Activated T-cell treated with anti-CD3 and anti-CD28 coated beads for 48 hours (primary cell): Measurements from ENCODE around the gene AURKB.

Experiments used
- DNase-seq: peaks from one replicate; pipeline ENCODE4 v3.0.0-alpha.2; 2020; ENCODE audit warnings: low read depth

Gene AURKB

DNA sequence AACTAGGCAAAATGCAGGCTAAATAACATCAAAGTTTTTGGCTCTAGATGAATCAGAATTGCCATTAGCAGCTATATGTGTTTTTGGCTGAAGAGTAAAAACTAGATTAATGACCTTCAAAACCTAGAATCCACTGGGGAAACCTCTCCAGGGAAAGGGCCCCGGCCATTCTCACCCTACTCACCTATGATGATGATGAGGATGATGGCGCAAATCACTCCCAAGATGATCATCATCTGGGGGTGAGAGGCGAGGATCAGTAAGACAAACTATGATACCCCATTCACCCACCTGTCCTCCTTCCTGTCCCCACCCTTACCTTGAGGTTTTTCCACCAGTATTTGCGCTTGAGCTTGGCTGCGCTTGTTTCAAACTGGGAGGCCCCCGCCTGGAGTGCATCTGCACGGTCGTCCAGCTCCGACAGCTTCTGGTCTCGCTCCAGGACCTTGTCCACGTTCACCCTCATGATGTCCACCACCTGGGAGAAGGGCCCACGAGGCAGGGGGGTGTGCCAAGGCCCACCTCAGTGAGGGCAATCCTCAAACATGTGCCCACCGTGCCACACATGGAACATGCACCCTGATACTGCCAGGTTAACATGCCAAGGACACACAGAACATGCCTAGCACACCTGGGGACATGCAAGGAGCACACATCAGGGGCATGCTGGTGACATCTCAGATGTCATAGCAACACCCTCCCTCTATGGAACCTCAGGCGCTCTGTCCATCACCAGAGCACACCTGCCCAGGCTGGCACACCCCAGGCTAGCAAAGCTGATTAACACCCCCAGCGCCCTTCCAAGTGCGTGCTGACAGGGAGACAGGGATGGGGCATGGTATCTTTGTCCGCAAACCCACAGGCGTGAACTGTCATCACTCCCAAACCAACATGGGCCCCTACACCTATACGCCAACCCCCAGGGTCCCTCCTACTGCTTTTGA is 48.8 kb downstream of the AURKB start:
- no peak for DNase-seq

DNA sequence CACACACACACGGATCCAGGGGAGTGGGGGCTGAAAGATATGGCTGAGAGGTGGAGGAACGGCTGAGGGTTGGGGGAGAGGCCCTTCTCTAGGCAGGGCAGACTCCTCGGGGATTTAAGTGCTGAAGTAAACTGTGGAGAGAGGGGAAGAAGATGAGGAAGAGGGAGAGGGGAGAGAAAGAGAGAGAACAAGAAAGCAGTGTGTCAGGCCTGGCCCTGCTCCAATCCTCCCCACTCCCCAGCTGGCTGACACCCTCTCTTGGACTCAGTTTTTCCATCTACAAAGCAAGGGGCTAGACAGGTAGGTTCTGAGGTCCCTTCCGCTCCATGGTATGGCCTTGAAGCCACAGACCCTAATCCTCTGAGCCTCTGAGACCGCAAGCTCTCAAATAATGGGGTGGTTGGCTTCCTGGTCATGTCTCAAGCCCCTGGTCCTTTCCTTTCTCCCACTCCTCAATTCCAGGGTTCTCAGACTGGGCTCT is 49.6 kb downstream of the AURKB start:
- DNase-seq, result no peak

DNA sequence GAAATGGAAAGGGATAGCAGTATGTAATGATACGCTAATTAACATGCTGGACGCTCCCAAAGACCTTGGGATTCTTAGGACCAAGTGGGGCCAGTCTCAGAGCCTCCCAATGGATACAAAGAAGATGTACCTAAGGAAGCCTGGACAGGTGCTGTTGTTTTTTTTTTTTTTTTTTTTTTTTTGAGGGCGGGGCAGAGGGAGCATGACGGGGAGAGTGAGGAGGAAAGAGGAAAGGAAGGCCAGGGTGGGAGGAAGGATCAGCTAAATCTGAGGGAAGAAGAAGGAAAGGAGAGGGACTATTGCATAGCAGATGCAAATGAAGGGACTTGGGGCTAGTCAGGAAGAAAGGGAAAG is 50.2 kb downstream of the AURKB start:
- no peak for DNase-seq

DNA sequence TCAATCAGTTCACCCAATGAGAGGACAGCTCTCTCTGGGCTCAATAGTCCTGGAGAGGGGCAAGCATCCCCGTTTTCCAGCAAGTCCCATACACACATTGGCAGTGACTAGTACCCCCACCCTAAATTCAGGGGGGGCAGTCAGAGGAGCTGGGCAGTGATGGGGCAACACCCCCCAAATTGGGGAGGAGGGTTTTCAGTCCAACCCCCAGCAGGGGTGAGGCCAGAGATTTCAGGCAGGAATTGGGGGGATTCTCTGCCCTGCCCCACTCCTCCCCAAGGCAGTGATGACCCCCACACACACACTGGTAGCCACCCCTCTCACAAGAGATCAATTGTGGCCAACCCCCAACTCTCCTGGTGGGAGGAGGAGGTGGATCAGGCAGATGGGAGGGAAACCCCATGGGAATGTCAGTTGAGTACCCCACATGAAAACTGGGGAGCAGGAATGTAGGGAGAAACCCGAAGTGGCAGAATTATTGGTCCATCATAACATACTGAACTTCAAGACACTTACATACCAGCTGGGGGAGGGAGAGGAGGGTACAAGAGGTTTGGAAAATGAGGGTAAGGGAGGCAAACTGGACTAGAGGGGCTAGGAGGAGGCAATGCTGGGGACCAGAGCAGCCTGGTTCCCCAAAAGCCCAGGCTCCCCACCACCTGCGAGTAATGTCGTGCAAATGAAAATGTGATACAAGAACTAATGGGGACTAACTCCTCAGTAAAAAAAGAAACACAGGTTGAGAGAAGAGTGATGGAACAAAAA is 50.7 kb downstream of the AURKB start:
- DNase-seq, result no peak

DNA sequence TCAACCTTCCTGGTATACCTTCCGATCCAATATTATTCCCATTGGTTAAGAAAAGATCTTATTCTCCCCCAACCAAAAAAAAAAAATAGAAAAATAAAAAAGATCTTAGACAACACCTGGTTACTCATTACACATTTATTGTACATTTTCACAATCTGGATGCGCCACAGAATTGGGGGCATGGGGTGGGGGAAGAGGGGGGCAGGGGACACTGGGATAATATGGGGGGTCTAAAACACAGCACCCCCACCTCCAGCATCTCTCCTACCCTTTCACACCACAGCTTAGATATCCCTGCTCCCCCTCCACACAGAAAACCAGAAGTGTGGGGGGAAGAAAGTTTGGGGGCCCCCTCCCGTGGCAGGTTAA is 51.4 kb downstream of the AURKB start:
- no peak for DNase-seq

DNA sequence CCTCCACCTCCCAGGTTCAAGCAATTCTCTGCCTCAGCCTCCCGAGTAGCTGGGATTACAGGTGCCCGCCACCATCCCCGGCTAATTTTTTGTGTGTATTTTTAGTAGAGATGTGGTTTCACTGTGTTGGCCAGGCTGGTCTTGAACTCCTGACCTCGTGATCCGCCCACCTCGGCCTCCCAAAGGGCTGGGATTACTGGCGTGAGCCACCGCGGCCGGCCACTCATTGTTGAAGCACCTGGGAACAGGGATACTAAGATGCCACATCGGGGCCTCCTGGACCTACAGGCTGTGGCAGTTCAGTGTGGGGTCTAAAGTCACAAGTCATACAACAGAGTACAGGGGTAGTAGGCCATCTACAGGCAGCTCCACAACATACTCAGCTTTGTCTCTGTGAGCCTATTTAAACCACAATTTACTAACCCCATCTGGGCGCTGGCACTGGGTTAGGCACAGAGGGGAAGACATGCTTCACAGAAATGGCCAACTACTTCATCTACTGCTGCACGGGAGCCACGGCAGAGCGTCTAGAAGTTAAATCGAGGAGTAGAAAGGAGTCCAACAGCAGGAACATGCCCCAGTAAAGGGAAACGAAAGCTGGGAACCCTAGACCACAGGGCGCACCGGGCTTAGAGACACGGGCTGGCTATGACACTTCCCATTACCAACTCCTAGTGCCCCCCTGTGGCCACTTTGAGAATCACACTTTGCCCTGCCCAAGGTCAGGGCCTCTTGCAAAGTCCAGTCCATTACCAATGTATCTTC is 51.9 kb downstream of the AURKB start:
- DNase-seq, result peak; percentile 81

DNA sequence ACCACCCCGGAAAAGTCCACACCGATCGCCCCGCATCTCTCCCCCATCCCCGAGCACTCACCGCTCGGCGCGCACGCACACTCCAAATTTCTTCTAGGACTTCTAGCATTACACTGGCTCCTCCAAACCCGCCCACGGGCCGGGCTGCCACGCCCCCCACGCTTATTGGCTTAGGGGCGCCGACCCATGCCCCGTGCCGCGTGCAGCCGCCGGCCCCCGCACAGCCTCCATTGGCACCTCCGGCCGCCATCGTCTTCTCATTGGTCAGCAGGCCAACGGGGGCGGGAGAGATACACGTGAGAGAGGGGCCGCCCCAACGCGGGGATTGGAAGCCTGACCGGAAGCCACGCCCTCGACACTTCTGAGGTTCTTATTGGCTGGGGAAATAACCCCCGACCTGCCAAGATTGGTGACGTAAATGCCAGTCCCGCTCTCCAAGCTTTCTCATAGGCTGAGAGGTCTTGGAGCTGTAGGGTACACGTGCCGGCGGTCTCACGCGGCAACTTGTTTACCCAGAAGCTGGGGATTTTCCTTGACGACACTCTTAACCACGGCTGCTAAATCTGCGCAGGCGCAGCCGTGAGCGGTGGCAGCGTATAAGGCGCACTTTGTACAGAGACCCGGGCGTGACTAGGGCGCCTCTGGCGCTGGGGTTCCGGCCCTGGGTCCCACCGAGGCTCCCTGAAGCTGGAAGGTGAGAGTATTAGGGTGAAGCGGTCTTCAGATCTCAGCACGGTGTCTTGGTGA is 54.0 kb downstream of the AURKB start:
- DNase-seq, result peak; percentile 100

DNA sequence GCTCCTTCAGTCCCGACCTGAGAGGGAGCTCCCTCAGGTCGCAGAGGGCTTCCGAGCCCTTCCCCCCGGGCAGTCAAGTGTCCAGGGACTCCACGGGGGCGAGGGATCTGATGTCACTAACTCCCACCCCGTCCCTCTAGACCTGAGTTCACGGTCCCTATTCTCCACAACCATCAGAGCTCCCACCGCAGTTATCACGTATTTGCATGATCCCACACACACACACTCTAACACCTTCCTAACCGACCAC is 54.5 kb downstream of the AURKB start:
- DNase-seq, result no peak

DNA sequence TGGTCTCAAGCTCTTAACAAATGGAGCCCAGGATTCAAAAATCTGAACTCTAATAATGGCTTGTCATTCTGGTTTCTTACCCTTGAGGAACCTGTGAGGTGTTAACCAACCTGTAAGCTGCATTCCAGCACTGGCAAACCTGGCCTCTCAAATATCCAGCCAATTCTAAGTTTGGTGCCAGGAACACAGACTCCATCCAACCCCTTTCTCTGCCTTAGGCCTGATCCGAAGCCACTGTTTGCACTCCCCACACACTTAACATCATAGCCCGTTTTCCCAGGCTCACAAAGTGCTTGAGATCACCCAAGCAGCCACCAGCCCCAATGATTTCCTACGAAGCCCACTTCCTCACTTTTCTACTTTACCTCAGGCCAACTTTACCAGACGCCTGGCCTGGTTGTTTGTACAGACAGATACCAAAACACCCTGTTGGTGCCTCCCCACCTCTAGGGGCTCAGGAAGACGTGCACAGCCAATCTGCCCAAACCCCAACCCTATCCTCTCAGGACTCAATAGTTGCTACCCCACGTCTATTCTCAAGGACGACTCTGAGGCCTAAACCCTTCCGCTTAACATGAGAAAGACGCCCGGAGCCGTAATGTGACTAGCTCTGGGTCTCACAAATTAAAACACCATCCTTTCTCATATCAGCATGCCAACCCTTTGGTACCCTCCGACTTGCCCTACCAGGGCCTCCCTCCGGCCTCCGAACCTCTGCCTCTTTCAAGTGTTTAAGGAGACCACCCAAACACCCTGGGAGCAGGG is 55.0 kb downstream of the AURKB start:
- no peak for DNase-seq
